Ishikawa (cell line): ENCODE results near the gene SHISA9.

Experiments used
- CEBPB ChIP-seq: IDR thresholded peaks from 2 replicates; pipeline ENCODE4 v1.6.1; 2012
- CREB1 ChIP-seq: IDR thresholded peaks from 2 replicates; pipeline ENCODE4 v1.6.1; 2012; ENCODE audit warnings: low read depth
- EGR1 ChIP-seq: IDR thresholded peaks from 2 replicates; pipeline ENCODE4 v1.6.1; 2012
- EP300 ChIP-seq: IDR thresholded peaks from 2 replicates; pipeline ENCODE4 v1.6.1; 2012; ENCODE audit warnings: borderline replicate concordance
- FOXM1 ChIP-seq: IDR thresholded peaks from 2 replicates; pipeline ENCODE4 v1.6.1; 2012; ENCODE audit warnings: low read depth, borderline replicate concordance
- NFIC ChIP-seq: IDR thresholded peaks from 2 replicates; pipeline ENCODE4 v1.6.1; 2012
- RAD21 ChIP-seq: IDR thresholded peaks from 2 replicates; pipeline ENCODE4 v1.6.1; 2012; ENCODE audit warnings: low read depth
- TAF1 ChIP-seq: IDR thresholded peaks from 2 replicates; pipeline ENCODE4 v1.6.1; 2012; ENCODE audit warnings: low read depth, mild to moderate bottlenecking
- TCF12 ChIP-seq: IDR thresholded peaks from 2 replicates; pipeline ENCODE4 v1.6.1; 2012; ENCODE audit warnings: low read depth
- TEAD4 ChIP-seq: IDR thresholded peaks from 2 replicates; pipeline ENCODE4 v1.6.1; 2012
- YY1 ChIP-seq: IDR thresholded peaks from 2 replicates; pipeline ENCODE4 v1.6.1; 2012; ENCODE audit warnings: low read depth
- ZBTB7A ChIP-seq: IDR thresholded peaks from 2 replicates; pipeline ENCODE4 v1.6.1; 2012; ENCODE audit warnings: low read depth
- TF ChIP-seq, protein P1 (sequence below): IDR thresholded peaks from 2 replicates; pipeline ENCODE4 v1.6.1; 2012
- TF ChIP-seq, protein P2 (sequence below): IDR thresholded peaks from 2 replicates; pipeline ENCODE4 v1.6.1; 2012; ENCODE audit warnings: low read depth, mild to moderate bottlenecking
- TF ChIP-seq, protein P3 (sequence below): IDR thresholded peaks from 2 replicates; pipeline ENCODE4 v1.6.1; 2012

SHISA9 gene

DNA sequence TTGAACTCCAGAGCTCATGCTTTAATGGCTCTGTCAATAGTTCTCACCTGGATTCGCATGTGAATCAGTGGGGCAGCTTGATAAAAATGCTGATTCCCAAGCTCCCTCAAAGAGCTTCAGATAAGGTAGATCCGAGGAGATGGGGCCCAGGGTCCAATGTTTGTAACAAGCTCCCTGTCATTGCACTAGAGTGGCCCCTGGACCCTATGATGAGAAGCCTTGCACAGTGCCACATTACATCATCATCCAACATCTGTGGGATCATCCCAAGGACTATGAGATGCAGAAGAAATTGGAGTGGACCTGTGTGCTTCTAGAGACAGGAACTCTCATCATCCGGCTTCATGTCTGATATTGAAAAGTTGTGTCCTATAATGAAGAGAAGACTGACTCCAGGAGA is 340.8 kb downstream of the SHISA9 start:
- no peak for TF ChIP-seq ZBTB7A
- TF ChIP-seq CREB1 = no peak
- TF ChIP-seq RAD21 = no peak
- TF ChIP-seq TCF12 = no peak
- TF ChIP-seq, protein P1, sequence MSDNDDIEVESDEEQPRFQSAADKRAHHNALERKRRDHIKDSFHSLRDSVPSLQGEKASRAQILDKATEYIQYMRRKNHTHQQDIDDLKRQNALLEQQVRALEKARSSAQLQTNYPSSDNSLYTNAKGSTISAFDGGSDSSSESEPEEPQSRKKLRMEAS = no peak
- TF ChIP-seq NFIC = no peak
- TF ChIP-seq EGR1 = no peak
- TF ChIP-seq TAF1 = no peak
- no peak for TF ChIP-seq YY1
- TF ChIP-seq, protein P2, sequence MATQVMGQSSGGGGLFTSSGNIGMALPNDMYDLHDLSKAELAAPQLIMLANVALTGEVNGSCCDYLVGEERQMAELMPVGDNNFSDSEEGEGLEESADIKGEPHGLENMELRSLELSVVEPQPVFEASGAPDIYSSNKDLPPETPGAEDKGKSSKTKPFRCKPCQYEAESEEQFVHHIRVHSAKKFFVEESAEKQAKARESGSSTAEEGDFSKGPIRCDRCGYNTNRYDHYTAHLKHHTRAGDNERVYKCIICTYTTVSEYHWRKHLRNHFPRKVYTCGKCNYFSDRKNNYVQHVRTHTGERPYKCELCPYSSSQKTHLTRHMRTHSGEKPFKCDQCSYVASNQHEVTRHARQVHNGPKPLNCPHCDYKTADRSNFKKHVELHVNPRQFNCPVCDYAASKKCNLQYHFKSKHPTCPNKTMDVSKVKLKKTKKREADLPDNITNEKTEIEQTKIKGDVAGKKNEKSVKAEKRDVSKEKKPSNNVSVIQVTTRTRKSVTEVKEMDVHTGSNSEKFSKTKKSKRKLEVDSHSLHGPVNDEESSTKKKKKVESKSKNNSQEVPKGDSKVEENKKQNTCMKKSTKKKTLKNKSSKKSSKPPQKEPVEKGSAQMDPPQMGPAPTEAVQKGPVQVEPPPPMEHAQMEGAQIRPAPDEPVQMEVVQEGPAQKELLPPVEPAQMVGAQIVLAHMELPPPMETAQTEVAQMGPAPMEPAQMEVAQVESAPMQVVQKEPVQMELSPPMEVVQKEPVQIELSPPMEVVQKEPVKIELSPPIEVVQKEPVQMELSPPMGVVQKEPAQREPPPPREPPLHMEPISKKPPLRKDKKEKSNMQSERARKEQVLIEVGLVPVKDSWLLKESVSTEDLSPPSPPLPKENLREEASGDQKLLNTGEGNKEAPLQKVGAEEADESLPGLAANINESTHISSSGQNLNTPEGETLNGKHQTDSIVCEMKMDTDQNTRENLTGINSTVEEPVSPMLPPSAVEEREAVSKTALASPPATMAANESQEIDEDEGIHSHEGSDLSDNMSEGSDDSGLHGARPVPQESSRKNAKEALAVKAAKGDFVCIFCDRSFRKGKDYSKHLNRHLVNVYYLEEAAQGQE = no peak
- TF ChIP-seq, protein P3, sequence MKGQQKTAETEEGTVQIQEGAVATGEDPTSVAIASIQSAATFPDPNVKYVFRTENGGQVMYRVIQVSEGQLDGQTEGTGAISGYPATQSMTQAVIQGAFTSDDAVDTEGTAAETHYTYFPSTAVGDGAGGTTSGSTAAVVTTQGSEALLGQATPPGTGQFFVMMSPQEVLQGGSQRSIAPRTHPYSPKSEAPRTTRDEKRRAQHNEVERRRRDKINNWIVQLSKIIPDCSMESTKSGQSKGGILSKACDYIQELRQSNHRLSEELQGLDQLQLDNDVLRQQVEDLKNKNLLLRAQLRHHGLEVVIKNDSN = no peak
- TF ChIP-seq FOXM1 = no peak
- TF ChIP-seq TEAD4 = no peak
- TF ChIP-seq CEBPB = no peak

DNA sequence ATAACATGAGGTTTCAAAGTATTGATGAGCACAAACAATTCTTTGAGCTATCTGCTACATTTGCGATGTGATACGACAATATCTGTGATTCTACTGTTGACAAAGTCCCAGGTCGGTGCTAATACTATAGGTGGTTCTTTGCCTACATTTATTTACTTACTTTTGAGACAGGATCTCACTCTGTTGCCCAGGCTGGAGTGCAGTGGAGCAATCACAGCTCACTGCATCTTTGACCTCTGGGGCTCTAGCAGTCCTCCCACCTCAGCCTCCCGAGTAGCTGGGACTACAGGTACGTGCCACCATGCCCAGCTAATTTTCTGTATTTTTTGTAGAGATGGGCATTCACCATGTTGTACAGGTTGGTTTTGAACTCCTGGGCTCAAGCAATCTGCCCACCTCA is 343.4 kb downstream of the SHISA9 start:
- TF ChIP-seq CREB1 (no peak), TCF12 (no peak), TAF1 (no peak), ZBTB7A (no peak), TEAD4 (no peak), NFIC (no peak), EP300 (no peak)
- TF ChIP-seq, protein P1 = no peak

DNA sequence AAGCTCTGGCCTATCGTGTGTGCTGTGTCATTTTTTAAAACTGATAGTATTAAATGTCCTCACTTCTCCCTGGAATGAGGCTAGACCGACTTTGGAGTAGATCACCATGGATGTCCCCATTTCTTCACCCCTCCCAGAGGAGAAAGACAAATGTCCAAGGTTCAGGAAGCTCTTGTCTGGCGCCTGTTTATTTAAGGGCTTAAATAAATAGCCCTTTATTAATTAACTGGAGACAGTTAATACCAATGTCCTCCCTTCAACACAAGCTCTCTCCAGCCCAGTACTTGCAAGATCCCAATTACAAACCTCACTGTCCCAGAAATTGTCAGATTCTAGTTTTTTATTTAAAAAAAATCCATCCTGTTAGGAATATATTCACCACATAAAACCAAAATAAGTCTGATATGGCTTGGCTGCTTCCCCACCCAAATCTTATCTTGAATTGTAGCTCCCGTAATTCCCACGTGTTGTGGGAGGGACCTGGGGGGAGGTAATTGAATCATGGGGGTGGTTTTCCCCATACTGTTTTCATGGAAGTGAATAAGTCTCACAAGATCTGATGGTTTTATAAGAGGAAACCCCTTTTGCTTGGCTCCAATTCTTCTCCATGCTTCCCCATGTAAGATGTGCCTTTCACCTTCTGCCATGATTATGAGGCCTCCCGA is 344.4 kb downstream of the SHISA9 start:
- no peak for TF ChIP-seq EGR1
- TF ChIP-seq RAD21 = no peak
- TF ChIP-seq ZBTB7A = no peak
- TF ChIP-seq TEAD4 = no peak
- no peak for TF ChIP-seq FOXM1
- no peak for TF ChIP-seq TCF12
- TF ChIP-seq, protein P2 = no peak
- TF ChIP-seq NFIC = no peak
- TF ChIP-seq CREB1 = no peak
- no peak for TF ChIP-seq TAF1

DNA sequence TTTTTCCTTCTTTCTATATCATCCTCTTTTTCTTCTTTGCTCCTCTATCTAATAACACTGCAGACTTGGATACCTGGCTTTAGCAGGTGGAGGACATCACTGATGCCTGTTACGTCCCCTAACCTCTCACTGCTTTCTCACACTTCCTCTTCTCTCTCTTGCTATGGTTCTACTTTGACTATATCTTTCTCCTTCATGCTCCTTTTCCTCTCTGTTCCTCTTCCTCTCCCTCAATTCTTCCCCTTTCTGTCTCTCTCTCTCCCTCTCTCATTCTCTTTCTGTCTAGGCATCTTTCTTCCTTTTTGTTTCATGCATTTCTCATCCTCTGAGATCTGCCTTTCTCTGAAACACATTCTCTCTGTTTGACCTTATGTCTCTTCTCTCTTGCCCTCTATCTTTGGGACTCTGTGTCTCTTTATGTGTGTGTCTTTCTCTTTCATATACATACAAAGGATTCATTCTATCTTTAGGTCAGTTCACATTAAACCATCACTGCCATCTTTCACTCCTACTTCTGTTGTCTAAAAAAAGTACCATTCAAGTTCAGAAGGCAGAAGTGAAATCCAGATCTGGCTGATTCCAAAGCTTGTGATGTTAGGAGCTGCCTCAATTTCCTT is 353.7 kb downstream of the SHISA9 start:
- no peak for TF ChIP-seq TAF1
- TF ChIP-seq, protein P3 = no peak
- TF ChIP-seq CREB1 = no peak
- no peak for TF ChIP-seq EGR1
- no peak for TF ChIP-seq YY1
- no peak for TF ChIP-seq EP300
- no peak for TF ChIP-seq NFIC
- no peak for TF ChIP-seq TCF12
- TF ChIP-seq, protein P2 = no peak
- TF ChIP-seq RAD21 = no peak
- no peak for TF ChIP-seq CEBPB
